Measurements from ENCODE around the gene RSPH6A. TPM values are rescaled to one million over a fixed set of nuclear protein-coding genes. Genes with fewer than 3 reads are reported as not detected.

The RSPH6A gene
- total and polyA plus RNA-seq, 2 of the 13 experiments (the other 11 are each of a cell fraction or from before 2014, with no cell fraction given), result 0.07 TPM; not detected in 1

DNA sequence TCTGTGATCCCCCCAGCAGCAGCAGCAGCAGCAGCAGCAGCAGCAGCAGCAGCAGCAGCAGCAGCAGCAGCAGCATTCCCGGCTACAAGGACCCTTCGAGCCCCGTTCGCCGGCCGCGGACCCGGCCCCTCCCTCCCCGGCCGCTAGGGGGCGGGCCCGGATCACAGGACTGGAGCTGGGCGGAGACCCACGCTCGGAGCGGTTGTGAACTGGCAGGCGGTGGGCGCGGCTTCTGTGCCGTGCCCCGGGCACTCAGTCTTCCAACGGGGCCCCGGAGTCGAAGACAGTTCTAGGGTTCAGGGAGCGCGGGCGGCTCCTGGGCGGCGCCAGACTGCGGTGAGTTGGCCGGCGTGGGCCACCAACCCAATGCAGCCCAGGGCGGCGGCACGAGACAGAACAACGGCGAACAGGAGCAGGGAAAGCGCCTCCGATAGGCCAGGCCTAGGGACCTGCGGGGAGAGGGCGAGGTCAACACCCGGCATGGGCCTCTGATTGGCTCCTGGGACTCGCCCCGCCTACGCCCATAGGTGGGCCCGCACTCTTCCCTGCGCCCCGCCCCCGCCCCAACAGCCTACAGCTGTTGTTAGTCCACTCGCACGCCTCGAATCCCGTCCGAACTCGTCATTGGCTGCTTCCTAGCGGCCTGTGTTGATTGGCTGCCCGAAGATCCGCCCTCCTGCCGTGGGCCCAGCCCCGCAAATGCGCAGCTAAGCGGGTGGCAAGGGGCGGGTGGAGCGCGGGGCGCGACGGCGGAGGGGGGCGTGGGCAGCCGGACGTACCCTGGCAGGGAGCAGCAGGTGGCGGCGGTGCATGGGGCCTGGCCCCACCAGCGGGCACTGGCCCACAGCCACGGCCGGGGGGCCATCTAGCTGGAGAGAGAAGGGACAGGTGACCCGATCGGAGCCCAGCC, 44.7 kb downstream of the RSPH6A start (continued):
- TF ChIP-seq, protein P1, sequence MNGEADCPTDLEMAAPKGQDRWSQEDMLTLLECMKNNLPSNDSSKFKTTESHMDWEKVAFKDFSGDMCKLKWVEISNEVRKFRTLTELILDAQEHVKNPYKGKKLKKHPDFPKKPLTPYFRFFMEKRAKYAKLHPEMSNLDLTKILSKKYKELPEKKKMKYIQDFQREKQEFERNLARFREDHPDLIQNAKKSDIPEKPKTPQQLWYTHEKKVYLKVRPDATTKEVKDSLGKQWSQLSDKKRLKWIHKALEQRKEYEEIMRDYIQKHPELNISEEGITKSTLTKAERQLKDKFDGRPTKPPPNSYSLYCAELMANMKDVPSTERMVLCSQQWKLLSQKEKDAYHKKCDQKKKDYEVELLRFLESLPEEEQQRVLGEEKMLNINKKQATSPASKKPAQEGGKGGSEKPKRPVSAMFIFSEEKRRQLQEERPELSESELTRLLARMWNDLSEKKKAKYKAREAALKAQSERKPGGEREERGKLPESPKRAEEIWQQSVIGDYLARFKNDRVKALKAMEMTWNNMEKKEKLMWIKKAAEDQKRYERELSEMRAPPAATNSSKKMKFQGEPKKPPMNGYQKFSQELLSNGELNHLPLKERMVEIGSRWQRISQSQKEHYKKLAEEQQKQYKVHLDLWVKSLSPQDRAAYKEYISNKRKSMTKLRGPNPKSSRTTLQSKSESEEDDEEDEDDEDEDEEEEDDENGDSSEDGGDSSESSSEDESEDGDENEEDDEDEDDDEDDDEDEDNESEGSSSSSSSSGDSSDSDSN (CRISPR knock-in tag; IDR thresholded peaks at IDR 0.05), result peak; percentile 43; the same call in 1 of the 2 replicates
- TF ChIP-seq U2AF2 (IDR thresholded peaks at IDR 0.05; ENCODE audit: low read depth, low read length), result no peak
- no peak for TF ChIP-seq ZFYVE20 (CRISPR knock-in tag; IDR thresholded peaks at IDR 0.05; ENCODE audit: borderline replicate concordance, low read depth)
- TF ChIP-seq KMT2B (CRISPR knock-in tag; IDR thresholded peaks at IDR 0.05), result peak; percentile 66
- no peak for TF ChIP-seq ZSCAN22 (CRISPR knock-in tag; IDR thresholded peaks at IDR 0.05)
- peak; percentile 60; the same call in 1 of the 2 replicates for TF ChIP-seq RXRA (CRISPR knock-in tag; IDR thresholded peaks at IDR 0.05)
- no peak for TF ChIP-seq SKI (IDR thresholded peaks at IDR 0.05; ENCODE audit: partially characterized antibody)
- no peak for TF ChIP-seq ZNF124 (CRISPR knock-in tag; IDR thresholded peaks at IDR 0.05)
- TF ChIP-seq, protein P2, sequence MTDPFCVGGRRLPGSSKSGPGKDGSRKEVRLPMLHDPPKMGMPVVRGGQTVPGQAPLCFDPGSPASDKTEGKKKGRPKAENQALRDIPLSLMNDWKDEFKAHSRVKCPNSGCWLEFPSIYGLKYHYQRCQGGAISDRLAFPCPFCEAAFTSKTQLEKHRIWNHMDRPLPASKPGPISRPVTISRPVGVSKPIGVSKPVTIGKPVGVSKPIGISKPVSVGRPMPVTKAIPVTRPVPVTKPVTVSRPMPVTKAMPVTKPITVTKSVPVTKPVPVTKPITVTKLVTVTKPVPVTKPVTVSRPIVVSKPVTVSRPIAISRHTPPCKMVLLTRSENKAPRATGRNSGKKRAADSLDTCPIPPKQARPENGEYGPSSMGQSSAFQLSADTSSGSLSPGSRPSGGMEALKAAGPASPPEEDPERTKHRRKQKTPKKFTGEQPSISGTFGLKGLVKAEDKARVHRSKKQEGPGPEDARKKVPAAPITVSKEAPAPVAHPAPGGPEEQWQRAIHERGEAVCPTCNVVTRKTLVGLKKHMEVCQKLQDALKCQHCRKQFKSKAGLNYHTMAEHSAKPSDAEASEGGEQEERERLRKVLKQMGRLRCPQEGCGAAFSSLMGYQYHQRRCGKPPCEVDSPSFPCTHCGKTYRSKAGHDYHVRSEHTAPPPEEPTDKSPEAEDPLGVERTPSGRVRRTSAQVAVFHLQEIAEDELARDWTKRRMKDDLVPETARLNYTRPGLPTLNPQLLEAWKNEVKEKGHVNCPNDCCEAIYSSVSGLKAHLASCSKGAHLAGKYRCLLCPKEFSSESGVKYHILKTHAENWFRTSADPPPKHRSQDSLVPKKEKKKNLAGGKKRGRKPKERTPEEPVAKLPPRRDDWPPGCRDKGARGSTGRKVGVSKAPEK (CRISPR knock-in tag; IDR thresholded peaks at IDR 0.05; ENCODE audit: borderline replicate concordance), result no peak
- no peak for TF ChIP-seq NCOR1 (IDR thresholded peaks at IDR 0.05; ENCODE audit: borderline replicate concordance, low read length)
- TF ChIP-seq CCDC6 (CRISPR knock-in tag; IDR thresholded peaks at IDR 0.05), result peak; percentile 95
- TF ChIP-seq ZNF569 (CRISPR knock-in tag; IDR thresholded peaks at IDR 0.05; ENCODE audit: borderline replicate concordance), result no peak
- no peak; the same call in 1 of the 2 replicates for TF ChIP-seq ZNF205 (CRISPR knock-in tag; IDR thresholded peaks at IDR 0.05)
- TF ChIP-seq, protein P3, sequence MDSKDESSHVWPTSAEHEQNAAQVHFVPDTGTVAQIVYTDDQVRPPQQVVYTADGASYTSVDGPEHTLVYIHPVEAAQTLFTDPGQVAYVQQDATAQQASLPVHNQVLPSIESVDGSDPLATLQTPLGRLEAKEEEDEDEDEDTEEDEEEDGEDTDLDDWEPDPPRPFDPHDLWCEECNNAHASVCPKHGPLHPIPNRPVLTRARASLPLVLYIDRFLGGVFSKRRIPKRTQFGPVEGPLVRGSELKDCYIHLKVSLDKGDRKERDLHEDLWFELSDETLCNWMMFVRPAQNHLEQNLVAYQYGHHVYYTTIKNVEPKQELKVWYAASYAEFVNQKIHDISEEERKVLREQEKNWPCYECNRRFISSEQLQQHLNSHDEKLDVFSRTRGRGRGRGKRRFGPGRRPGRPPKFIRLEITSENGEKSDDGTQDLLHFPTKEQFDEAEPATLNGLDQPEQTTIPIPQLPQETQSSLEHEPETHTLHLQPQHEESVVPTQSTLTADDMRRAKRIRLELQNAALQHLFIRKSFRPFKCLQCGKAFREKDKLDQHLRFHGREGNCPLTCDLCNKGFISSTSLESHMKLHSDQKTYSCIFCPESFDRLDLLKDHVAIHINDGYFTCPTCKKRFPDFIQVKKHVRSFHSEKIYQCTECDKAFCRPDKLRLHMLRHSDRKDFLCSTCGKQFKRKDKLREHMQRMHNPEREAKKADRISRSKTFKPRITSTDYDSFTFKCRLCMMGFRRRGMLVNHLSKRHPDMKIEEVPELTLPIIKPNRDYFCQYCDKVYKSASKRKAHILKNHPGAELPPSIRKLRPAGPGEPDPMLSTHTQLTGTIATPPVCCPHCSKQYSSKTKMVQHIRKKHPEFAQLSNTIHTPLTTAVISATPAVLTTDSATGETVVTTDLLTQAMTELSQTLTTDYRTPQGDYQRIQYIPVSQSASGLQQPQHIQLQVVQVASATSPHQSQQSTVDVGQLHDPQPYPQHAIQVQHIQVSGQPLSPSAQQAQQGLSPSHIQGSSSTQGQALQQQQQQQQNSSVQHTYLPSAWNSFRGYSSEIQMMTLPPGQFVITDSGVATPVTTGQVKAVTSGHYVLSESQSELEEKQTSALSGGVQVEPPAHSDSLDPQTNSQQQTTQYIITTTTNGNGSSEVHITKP (CRISPR knock-in tag; IDR thresholded peaks at IDR 0.05; ENCODE audit: low read depth), result no peak
- no peak for TF ChIP-seq ZBTB1 (CRISPR knock-in tag; IDR thresholded peaks at IDR 0.05; ENCODE audit: borderline replicate concordance)
- no peak for TF ChIP-seq JUN (CRISPR knock-in tag; IDR thresholded peaks at IDR 0.05)
- TF ChIP-seq, protein P4, sequence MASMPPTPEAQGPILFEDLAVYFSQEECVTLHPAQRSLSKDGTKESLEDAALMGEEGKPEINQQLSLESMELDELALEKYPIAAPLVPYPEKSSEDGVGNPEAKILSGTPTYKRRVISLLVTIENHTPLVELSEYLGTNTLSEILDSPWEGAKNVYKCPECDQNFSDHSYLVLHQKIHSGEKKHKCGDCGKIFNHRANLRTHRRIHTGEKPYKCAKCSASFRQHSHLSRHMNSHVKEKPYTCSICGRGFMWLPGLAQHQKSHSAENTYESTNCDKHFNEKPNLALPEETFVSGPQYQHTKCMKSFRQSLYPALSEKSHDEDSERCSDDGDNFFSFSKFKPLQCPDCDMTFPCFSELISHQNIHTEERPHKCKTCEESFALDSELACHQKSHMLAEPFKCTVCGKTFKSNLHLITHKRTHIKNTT (CRISPR knock-in tag; IDR thresholded peaks at IDR 0.05), result 0 out of 2 replicates have a peak, but pooled peaks have one; percentile 13
- no peak for TF ChIP-seq ZNF484 (CRISPR knock-in tag; IDR thresholded peaks at IDR 0.05; ENCODE audit: borderline replicate concordance, low read depth)

All from HepG2 (cell line).